Measurements from ENCODE around the gene IRX3. TPM values are rescaled to one million over a fixed set of nuclear protein-coding genes. Genes with fewer than 3 reads are reported as not detected.

Gene IRX3
- total RNA-seq, 1 donor from 2014 or later = 0.96 TPM

- H3K27ac Mint-ChIP-seq = no peak overlapping the region
- no peaks in the 10 kb centered on the region for H3K9me3 Mint-ChIP-seq
- no peak for DNase-seq (ENCODE audit: low spot score)
- intact Hi-C loops (cut with micrococcal nuclease) = loop anchor here (5.0 to 10.0 kb wide), 5 partner anchors 336 to 1736 kb away; partner anchors contain the start of gene TOX3
- no peaks in the 10 kb centered on the region for H3K36me3 Mint-ChIP-seq (ENCODE audit: low read depth)
- H3K4me1 Mint-ChIP-seq (ENCODE audit: low read depth) = peaks cover 18% of the 10 kb centered on the region
- peaks cover 52% of the 10 kb centered on the region for H3K27me3 Mint-ChIP-seq (ENCODE audit: low read depth)
- no peak overlapping the region for H3K4me3 Mint-ChIP-seq (ENCODE audit: low read depth)
These were observed 5.8 kb downstream of the IRX3 start for GRCh38 chr16:54280751-54281150.

GRCh38 chr16:54277845-54278703, 8.5 kb downstream of the IRX3 start:
- no peak overlapping the region for H3K27ac Mint-ChIP-seq
- H3K4me3 Mint-ChIP-seq (ENCODE audit: low read depth) = no peak overlapping the region
- intact Hi-C loops (cut with micrococcal nuclease) = no loop called here

GRCh38 chr16:54275956-54276355, 10.6 kb downstream of the IRX3 start:
- Mint-ChIP-seq H3K4me1 (ENCODE audit: low read depth) (peaks cover 1% of the 10 kb centered on the region), H3K4me3 (ENCODE audit: low read depth) (no peak overlapping the region), H3K36me3 (ENCODE audit: low read depth) (no peaks in the 10 kb centered on the region), H3K27ac (no peak overlapping the region), H3K27me3 (ENCODE audit: low read depth) (peaks cover 21% of the 10 kb centered on the region), H3K9me3 (no peaks in the 10 kb centered on the region)
- DNase-seq (ENCODE audit: low spot score) = no peak
- intact Hi-C loops (cut with micrococcal nuclease) = no loop called here

More at GRCh38 chr16:54277845-54278703, 8.5 kb downstream of the IRX3 start:
- Mint-ChIP-seq H3K9me3 (no peaks in the 10 kb centered on the region), H3K4me1 (ENCODE audit: low read depth) (peaks cover 7% of the 10 kb centered on the region), H3K36me3 (ENCODE audit: low read depth) (no peaks in the 10 kb centered on the region), H3K27me3 (ENCODE audit: low read depth) (peaks cover 37% of the 10 kb centered on the region)
- no peak for DNase-seq (ENCODE audit: low spot score)

GRCh38 chr16:54273566-54273965, 13.0 kb downstream of the IRX3 start:
- no peak for DNase-seq (ENCODE audit: low spot score)
- intact Hi-C loops (cut with micrococcal nuclease) = no loop called here
- Mint-ChIP-seq H3K36me3 (ENCODE audit: low read depth) (no peaks in the 10 kb centered on the region), H3K9me3 (no peaks in the 10 kb centered on the region), H3K4me3 (ENCODE audit: low read depth) (no peak overlapping the region), H3K27me3 (ENCODE audit: low read depth) (peaks cover 4% of the 10 kb centered on the region), H3K4me1 (ENCODE audit: low read depth) (no peaks in the 10 kb centered on the region), H3K27ac (no peak overlapping the region)

GRCh38 chr16:54270711-54271110, 15.9 kb downstream of the IRX3 start:
- Mint-ChIP-seq H3K9me3 (no peaks in the 10 kb centered on the region), H3K4me3 (ENCODE audit: low read depth) (no peak overlapping the region), H3K27ac (no peak overlapping the region), H3K27me3 (ENCODE audit: low read depth) (peaks cover 2% of the 10 kb centered on the region), H3K4me1 (ENCODE audit: low read depth) (no peaks in the 10 kb centered on the region), H3K36me3 (ENCODE audit: low read depth) (no peaks in the 10 kb centered on the region)
- intact Hi-C loops (cut with micrococcal nuclease) = no loop called here
- no peak for DNase-seq (ENCODE audit: low spot score)

- Mint-ChIP-seq H3K36me3 (ENCODE audit: low read depth) (no peaks in the 10 kb centered on the region), H3K27me3 (ENCODE audit: low read depth) (no peaks in the 10 kb centered on the region)
These were observed 17.1 kb downstream of the IRX3 start for GRCh38 chr16:54269461-54269860.

GRCh38 chr16:54268766-54269165, 17.8 kb downstream of the IRX3 start:
- Mint-ChIP-seq H3K4me1 (ENCODE audit: low read depth) (no peaks in the 10 kb centered on the region), H3K36me3 (ENCODE audit: low read depth) (no peaks in the 10 kb centered on the region), H3K27ac (no peak overlapping the region), H3K9me3 (no peaks in the 10 kb centered on the region), H3K4me3 (ENCODE audit: low read depth) (no peak overlapping the region), H3K27me3 (ENCODE audit: low read depth) (peaks cover 4% of the 10 kb centered on the region)
- no peak for DNase-seq (ENCODE audit: low spot score)
- intact Hi-C loops (cut with micrococcal nuclease) = no loop called here

More at GRCh38 chr16:54269461-54269860, 17.1 kb downstream of the IRX3 start:
- no peak for DNase-seq (ENCODE audit: low spot score)
- Mint-ChIP-seq H3K4me1 (ENCODE audit: low read depth) (no peaks in the 10 kb centered on the region), H3K9me3 (no peaks in the 10 kb centered on the region), H3K27ac (no peak overlapping the region), H3K4me3 (ENCODE audit: low read depth) (no peak overlapping the region)
- intact Hi-C loops (cut with micrococcal nuclease) = no loop called here

GRCh38 chr16:54268340-54268739, 18.2 kb downstream of the IRX3 start:
- no peaks in the 10 kb centered on the region for H3K4me1 Mint-ChIP-seq (ENCODE audit: low read depth)
- H3K27me3 Mint-ChIP-seq (ENCODE audit: low read depth) = peaks cover 8% of the 10 kb centered on the region
- intact Hi-C loops (cut with micrococcal nuclease) = no loop called here
- no peaks in the 10 kb centered on the region for H3K36me3 Mint-ChIP-seq (ENCODE audit: low read depth)
- no peaks in the 10 kb centered on the region for H3K9me3 Mint-ChIP-seq
- H3K27ac Mint-ChIP-seq = no peak overlapping the region
- H3K4me3 Mint-ChIP-seq (ENCODE audit: low read depth) = no peak overlapping the region
- DNase-seq (ENCODE audit: low spot score) = no peak

- H3K27me3 Mint-ChIP-seq (ENCODE audit: low read depth) = peaks cover 14% of the 10 kb centered on the region
- H3K36me3 Mint-ChIP-seq (ENCODE audit: low read depth) = no peaks in the 10 kb centered on the region
- intact Hi-C loops (cut with micrococcal nuclease) = no loop called here
- H3K27ac Mint-ChIP-seq = no peak overlapping the region
- H3K9me3 Mint-ChIP-seq = no peaks in the 10 kb centered on the region
- no peaks in the 10 kb centered on the region for H3K4me1 Mint-ChIP-seq (ENCODE audit: low read depth)
- no peak for DNase-seq (ENCODE audit: low spot score)
- H3K4me3 Mint-ChIP-seq (ENCODE audit: low read depth) = no peak overlapping the region
These were observed 20.1 kb downstream of the IRX3 start for GRCh38 chr16:54266363-54266955.

- Mint-ChIP-seq H3K4me3 (ENCODE audit: low read depth) (no peak overlapping the region), H3K9me3 (no peaks in the 10 kb centered on the region), H3K4me1 (ENCODE audit: low read depth) (no peaks in the 10 kb centered on the region), H3K27ac (no peak overlapping the region), H3K27me3 (ENCODE audit: low read depth) (peaks cover 14% of the 10 kb centered on the region), H3K36me3 (ENCODE audit: low read depth) (no peaks in the 10 kb centered on the region)
- no peak for DNase-seq (ENCODE audit: low spot score)
- intact Hi-C loops (cut with micrococcal nuclease) = no loop called here
These were observed 20.9 kb downstream of the IRX3 start for GRCh38 chr16:54265575-54266107.

- intact Hi-C loops (cut with micrococcal nuclease) = no loop called here
- DNase-seq (ENCODE audit: low spot score) = no peak
- Mint-ChIP-seq H3K4me1 (ENCODE audit: low read depth) (no peaks in the 10 kb centered on the region), H3K36me3 (ENCODE audit: low read depth) (no peaks in the 10 kb centered on the region), H3K9me3 (no peaks in the 10 kb centered on the region), H3K27me3 (ENCODE audit: low read depth) (no peaks in the 10 kb centered on the region), H3K4me3 (ENCODE audit: low read depth) (no peak overlapping the region), H3K27ac (no peak overlapping the region)
These were observed 33.5 kb downstream of the IRX3 start for GRCh38 chr16:54253118-54253517.

- no peak for DNase-seq (ENCODE audit: low spot score)
- Mint-ChIP-seq H3K4me1 (ENCODE audit: low read depth) (no peaks in the 10 kb centered on the region), H3K36me3 (ENCODE audit: low read depth) (no peaks in the 10 kb centered on the region), H3K27ac (no peak overlapping the region), H3K9me3 (peaks cover 4% of the 10 kb centered on the region), H3K4me3 (ENCODE audit: low read depth) (no peak overlapping the region), H3K27me3 (ENCODE audit: low read depth) (no peaks in the 10 kb centered on the region)
- intact Hi-C loops (cut with micrococcal nuclease) = no loop called here
These were observed 37.5 kb downstream of the IRX3 start for GRCh38 chr16:54248863-54249710.
